NCI-H146 (cell line): ENCODE data around the gene PPM1L.

ENCODE experiments used
- DNase-seq: peaks from one replicate; lab custom pipeline; 2025; lab: John Stamatoyannopoulos, UW

PPM1L gene

GRCh38 chr3:160808838-160809237 is 52.8 kb downstream of the PPM1L start:
- DNase-seq, result no peak

GRCh38 chr3:160809453-160809852 is 53.4 kb downstream of the PPM1L start:
- DNase-seq, result no peak

- no peak for DNase-seq
These were observed 54.6 kb downstream of the PPM1L start for GRCh38 chr3:160810362-160811236.

DNA sequence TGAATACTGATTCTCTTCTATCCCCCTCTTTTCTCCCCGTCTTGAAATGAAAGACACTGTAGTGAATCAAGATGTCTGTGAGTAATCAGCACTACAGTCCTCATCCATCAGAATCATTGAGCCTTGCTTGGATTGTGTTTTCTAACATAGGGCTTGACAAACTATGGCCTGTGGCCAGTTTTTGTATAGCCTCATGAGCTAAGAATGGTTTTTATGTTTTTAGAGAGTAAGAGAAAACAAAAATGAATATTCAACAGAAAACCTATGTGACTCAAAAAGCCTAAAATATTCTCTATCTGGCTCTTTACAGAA is 55.2 kb downstream of the PPM1L start:
- no peak for DNase-seq

GRCh38 chr3:160812304-160812703 is 56.3 kb downstream of the PPM1L start:
- DNase-seq, result no peak

- no peak for DNase-seq
These were observed 59.2 kb downstream of the PPM1L start for GRCh38 chr3:160815280-160815679.

- DNase-seq, result no peak
These were observed 64.0 kb downstream of the PPM1L start for GRCh38 chr3:160820022-160820421.

DNA sequence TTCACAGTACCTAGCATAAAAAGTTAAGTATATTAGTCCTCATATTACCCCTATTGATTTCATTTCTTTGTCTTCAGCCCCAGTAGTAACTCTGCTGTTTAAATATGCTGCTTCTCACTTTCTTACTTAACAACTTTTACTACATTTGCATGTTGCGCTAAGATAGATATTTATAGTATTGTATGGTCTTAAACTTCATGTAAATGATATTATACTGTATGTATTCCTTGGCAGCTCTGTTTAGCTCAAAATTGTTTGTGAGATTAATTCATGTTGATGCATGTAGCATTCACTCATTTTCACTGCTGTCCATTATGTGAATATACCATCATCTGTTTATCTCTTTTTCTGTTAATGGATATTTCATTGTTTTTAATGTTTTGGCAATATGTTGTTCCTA is 64.4 kb downstream of the PPM1L start:
- no peak for DNase-seq

DNA sequence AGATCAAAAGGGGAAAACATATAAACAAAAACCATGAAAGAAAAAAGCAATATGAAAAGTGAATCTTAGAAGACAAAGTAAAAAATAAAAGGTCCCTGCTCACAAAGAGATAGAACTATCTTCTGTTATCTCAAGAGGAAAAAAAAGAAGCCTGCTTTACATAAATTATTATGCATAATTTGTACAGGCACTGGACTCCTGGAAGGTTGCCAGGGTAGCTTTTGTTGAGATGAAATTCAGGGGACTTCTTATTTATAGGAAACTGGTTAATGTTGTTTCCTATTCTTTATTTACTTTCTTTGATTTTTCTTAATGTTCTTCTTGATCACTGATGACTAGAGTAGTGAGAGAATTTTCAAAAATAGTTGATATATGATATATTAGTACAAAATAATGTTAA is 66.9 kb downstream of the PPM1L start:
- DNase-seq, result peak; percentile 51

DNA sequence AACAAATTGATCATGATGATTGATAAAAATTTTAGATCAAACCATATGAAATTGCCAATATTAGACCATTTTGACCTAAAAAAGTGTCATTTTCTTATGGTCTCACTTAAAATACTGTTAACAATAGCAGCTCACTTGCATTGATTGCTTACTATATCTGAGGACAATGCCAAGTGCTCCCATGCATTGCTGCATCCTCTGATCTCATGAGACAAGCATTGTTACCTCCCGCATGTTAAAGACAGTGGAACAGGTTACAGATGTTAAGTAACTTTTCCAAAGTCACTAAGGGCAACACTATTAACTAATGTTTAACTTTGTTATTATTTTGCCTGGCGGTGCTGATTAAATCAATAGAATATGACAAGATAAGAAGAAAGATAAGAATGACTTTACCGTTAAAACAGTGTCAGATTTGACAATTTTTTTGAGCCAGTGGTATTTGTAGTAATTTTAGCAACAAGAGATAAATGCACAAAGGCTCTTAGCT is 69.3 kb downstream of the PPM1L start:
- no peak for DNase-seq

- DNase-seq, result no peak
These were observed 70.4 kb downstream of the PPM1L start for GRCh38 chr3:160826408-160826807.

- DNase-seq, result no peak
These were observed 71.0 kb downstream of the PPM1L start for GRCh38 chr3:160826991-160827390.

GRCh38 chr3:160827516-160827915 is 71.5 kb downstream of the PPM1L start:
- DNase-seq, result no peak

DNA sequence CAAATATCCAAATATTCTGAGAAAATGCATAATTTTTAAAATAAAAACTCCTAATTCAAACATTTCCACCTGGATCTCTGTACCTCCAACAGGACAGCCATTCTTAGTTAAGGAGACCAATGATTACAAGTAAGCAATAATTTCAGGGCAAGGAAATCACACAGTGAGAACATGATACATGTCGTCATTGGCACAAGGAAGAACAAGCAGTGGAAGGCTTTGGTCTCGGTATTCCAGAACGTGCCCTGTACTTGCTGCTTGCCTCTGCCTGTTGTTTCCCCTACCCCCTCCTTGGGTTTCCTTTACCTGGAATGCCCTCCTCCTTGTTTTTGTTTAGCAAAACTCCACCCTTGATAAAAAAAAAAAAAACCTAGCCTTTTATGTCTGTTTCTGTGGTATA is 72.8 kb downstream of the PPM1L start:
- no peak for DNase-seq

DNA sequence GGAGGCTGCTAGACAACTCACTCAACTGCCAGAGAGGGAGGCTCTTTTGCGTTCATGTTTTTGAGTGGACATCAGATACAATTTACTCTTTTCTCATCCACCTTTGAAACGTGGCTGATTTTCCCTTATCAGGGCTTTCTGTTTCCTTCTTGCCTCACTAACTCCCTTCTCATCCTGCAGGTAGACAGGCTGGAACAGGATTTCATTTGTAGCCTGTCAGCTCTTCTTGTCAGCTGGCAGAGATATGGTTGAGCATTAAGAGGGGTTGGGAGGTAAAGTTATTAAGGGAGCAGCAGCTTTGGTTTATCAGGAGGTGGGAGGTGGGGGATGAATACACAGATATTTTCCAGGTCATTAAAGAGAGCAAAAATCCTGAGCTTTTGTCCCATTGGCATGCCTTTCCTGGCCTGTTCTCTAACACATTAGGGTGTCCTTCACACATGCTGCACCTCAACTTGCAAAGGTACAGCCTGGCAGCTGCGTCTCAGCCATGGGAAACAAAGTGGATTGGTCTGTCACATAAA is 73.5 kb downstream of the PPM1L start:
- no peak for DNase-seq

GRCh38 chr3:160830796-160831195 is 74.8 kb downstream of the PPM1L start:
- no peak for DNase-seq

DNA sequence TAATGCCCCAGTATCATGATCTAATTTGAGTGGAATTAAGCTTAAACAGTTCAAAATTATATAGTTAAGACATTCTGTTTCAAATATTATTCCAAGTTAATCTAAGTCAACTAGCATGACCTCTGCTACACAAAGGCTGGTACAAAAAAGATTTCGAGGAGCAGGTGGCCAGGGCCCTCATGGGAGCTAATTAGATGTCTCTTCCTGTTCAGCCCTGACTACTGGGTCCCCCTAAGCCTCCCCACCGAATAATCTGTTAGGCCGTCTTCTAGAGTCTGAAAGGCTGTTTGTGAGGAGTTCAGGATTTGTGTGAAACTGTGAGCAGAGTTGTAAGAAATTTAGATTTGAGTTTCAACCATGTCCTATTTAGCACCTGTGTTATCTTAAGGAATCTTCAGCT is 75.4 kb downstream of the PPM1L start:
- peak; percentile 20 for DNase-seq

GRCh38 chr3:160837394-160837980 is 81.5 kb downstream of the PPM1L start:
- no peak for DNase-seq

DNA sequence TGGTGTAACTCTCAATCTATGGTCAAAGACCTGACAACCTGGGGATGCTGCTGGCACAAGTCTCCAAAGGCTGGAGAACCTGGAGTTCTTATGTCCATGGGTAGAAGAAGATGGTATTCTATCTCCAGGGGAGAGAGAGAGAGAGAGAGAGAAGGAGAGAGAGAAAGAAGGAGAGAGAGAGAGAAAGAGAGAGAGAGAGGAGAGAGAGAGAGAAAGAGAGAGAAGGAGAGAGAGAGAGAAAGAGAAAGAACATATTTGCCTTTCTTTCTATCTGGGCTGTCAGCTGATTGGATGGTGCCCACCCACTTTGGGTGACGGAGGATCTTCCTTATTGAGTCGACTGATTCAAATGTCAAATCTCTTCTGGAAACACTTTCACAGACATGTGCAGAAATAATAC is 84.6 kb downstream of the PPM1L start:
- DNase-seq, result no peak

DNA sequence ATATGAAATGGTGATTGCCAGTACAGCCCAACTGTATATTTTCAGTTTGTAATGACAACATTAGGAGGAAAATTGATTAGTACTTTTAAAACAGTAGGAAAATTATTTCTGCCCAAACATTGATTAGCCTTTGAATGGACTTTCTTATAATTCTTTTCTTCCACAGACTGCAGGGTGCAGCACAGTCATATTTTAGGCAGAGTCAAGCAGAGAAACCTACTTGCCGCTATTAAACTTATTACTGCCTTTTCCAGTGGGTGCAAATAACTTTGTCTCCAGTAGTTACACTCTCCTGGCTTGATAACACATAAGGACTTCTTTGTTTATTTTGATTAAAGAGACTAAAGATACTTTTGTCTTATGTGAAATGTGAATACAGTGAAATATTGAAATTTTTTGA is 85.4 kb downstream of the PPM1L start:
- no peak for DNase-seq

DNA sequence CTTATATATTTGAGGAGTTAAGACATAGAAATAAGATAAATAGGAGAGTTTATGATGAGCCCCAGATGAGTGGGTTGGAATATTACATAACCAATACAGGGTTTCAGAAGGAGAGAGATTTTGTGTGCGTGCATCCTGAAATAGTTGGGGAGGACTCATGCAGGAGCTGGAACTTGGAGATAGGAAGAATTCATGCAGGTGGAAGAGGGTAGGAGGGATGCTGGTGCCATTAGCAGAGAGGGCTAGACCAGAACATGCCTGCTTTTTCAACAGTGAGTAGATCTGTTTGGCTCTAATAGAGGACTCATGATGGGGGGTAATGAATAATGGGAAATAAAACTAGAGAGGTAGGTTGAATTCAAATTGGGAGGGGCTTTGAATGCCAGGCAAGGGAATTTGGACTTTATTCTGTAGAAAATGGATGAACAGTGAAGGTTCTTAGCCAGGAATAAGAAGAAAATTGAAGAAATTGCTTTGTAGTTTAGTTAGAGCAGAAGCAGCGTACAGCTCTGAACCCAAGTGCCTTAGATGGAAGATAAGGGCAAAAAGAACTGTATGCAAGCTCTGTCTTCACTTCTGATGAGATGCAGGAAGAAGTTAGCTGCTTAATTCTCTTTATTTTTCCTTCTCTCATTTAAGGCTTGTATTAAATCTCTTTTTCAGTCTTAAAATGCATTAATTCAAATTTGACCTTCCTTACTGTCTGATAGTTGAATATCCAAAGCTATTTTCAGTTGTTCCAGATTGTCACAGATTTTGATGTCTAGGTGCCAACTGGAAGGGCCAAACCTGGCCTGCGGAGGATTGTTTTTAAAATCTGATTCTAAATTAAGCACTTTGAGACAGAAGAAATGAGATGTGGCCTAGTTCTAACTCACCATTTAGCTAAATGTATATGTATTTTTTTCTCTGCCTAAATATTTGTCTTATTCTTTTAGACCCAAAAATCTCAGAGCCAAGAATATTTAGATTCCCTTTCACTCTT is 86.3 kb downstream of the PPM1L start:
- DNase-seq, result no peak

DNA sequence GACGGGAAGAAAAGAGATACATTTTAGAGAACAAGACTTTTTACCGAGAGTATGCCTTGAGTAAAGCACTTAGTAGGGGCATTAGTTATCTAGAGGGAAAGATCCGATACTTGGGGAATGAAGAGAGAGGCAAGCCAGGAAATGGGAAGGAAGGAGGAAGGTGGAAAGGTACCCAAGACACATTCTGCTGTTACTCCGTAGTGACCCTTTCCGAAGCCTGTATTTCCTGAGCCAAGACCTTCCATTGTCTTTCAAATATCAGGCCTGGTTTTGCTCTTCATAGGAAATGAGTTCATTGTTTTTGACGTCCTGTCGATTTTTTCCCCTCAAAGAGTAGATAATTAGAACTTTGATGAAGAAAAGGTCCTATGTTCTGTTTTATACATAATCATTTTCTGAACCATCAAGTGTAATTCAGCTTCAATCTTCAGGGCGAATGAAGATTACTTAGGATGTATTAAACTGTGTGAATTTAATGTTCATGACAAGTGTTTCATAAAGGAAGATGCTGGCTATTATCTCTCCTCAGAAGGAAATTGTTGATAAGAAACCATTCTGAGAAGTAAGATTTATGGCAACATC is 95.7 kb downstream of the PPM1L start:
- DNase-seq, result no peak
